Skin of body (tissue), 2 donors: ENCODE results near the gene PHF24. TPM values are rescaled to one million over a fixed set of nuclear protein-coding genes. Genes with fewer than 3 reads are reported as not detected.

Source experiments
- DNase-seq: peaks from one replicate; lab custom pipeline; 2025; lab: John Stamatoyannopoulos, UW
- total RNA-seq: library from RNA; depleted of rRNA; stranded (reverse); fragments of >200 nt; gene quantifications from one replicate; pipeline ENCODE4 v1.2.3, GENCODE V29; 2014

Gene PHF24
- total RNA-seq, 1 donor from 2014 or later, result 0.49 TPM

DNA sequence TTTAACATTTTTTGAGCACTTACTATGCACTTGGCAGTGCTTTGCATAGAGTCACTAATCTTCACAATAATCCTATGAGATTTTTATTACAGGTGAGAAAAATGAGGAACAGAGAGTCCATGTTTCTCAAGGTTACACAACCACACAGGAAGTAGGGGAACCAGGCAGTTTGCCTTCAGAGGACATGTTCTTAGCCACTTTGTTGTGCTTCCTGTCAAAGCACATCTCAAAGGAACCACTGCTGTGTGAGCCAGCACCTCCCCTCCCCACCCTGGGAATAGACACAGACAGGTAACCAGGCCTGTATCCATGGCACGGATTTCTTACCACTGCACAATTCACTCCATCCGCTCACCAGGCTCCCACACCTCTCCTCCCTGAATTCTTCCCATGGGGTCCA lies 25.1 kb downstream of the PHF24 start:
- no peak for DNase-seq

- peak; percentile 18 for DNase-seq
These were observed 26.0 kb downstream of the PHF24 start for GRCh38 chr9:34984049-34984448.

DNA sequence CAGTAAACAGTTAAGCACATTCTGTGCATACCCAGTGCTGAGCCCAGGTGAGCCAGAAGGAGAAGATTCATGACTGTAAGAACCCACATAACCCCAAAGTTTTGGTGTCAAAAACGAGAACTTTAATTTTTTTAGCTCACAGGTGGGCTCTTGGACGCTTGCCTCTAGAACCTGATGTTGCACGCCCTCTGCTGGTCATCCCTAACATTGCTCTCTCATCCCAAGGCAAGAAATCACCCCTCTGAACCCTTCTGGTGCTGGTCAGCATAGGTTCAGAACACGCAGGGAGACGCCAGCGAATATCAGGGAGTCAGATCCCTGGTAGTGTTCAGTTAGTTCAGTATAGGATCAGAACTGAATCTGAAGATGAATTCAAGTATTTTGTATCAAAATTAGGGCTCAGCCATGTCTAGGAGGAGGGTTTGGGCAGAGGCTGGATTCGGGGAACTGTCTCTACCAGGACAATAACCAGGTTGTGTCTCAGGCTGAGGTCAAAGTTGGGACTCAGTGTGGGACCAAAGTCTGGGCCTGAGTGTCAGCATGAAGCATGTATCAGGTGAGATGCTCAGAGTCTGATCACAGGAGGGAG lies 27.3 kb downstream of the PHF24 start:
- DNase-seq, result no peak

- DNase-seq, result no peak
These were observed 28.5 kb downstream of the PHF24 start for GRCh38 chr9:34986540-34987047.

DNA sequence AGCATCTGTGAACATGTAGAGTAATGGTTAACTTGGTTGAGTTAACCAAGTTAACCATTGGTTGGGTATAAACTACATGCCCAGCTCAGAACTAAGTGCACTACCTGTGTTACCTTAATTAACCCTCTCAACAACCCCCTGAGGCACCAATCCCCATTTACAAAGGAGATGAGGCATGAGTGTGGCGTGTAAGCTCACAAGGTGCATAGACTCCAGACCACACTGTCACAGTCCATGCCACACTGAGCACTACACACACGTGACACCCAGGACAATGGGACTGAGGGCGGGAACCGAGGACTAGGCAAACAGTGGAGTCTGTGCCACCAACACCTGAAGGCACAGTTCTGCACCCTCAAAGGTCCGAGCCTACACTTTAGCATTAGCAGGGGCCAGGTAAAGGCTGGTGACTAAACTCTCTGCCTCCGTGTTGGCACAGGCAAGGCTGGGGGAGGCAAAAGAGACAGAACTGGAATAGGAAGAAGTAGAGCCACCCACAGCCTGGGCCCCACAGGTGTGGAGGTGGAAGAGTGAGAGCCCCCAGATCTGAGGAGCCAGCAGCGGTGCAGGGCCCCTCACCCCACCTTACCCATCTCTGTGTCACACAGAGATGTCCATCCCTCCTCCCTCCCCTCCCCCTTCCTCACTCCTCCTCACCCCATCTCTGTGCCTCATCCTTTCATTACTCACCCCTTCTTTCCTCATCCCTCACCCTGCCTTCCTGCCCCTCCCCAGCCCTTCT lies 29.2 kb downstream of the PHF24 start:
- DNase-seq, result no peak

DNA sequence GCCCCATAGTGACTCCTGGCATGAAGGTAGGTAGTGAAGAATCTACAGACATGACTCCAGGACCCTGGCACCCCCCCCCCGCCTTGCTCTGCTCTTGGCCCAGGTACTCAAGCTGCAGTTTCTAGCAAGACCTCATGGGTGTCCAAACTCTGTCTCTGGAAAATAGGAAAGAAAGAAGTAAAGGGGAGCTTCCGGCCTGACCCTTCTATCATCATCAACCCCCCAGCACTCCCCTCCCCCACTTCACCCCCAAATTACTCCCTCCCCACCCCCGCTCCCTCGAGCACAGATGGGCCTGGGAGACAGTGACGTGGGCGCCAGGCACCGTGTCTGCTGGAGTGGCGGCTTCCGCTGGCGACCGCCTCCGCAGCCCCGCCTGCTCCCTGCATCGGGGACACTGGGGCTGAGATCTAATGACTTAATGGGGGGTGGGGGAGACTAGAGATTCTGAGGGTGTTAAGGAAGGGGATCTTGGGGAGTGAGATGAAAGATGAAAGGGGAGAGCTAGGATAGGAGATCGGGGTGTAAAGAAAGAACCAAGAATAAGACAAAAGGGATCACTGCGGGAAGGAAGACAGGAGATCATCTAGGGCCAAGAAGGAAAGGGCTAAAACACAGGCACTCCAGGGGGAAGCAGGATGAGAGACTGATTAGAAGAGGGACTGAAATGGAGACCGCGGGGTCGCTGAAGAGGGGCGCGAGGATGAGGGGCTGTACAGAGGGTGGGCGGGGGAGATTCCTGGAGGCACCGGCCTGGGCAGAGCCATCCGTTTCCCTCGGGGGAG lies 30.3 kb downstream of the PHF24 start:
- DNase-seq, result no peak

DNA sequence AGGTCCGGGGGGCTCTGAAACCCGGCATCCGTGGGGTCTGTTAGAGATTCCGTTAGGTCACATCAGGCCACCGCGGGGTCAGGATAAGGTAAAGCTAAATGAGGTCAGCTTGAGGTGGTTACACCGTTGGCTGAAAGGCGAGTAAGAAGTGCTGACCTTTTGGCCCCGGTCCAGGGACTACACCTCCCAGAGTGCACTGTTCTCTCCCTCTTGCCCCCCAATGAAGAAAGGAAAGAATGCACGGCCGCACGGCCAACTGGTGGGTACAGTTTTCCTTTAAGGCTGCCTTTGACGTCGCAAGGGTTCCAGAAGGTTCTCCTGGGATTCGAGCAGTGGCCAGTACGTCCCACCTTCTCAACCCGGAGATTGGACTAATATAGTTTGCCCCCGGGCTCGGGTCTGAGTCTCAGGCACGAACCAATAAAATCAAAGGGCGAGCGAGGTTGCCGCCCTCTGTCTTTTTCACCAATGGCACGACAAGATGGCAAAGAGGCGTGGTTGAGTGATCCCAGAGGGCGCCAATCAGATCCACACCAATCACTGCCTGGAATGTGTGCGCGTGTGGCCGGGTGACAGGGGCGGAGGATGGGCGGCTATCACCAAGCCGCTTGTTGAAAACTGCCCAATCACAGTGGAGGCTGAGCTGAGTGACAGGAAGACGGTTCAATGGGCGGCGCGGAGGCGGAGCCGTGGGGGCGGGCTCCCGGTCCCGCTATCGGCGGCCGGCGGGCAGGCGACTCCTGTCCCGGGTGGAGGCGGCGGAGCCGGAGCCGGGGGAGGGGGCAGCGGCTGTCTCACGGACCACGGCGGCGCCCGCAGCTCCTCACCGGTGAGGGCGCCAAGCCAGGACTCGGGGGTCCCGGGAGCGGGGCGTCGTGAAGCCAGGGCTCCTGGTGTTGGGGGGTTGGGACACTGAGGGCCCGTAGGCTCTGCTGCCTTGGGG lies 31.2 kb downstream of the PHF24 start, which contains the start of gene DNAJB5:
DNAJB5 (plus strand) TSS at position 743 of the 943 bp plus-strand sequence. CDS start 886 bp downstream, outside the sequence.
- DNase-seq, result peak; percentile 100

DNA sequence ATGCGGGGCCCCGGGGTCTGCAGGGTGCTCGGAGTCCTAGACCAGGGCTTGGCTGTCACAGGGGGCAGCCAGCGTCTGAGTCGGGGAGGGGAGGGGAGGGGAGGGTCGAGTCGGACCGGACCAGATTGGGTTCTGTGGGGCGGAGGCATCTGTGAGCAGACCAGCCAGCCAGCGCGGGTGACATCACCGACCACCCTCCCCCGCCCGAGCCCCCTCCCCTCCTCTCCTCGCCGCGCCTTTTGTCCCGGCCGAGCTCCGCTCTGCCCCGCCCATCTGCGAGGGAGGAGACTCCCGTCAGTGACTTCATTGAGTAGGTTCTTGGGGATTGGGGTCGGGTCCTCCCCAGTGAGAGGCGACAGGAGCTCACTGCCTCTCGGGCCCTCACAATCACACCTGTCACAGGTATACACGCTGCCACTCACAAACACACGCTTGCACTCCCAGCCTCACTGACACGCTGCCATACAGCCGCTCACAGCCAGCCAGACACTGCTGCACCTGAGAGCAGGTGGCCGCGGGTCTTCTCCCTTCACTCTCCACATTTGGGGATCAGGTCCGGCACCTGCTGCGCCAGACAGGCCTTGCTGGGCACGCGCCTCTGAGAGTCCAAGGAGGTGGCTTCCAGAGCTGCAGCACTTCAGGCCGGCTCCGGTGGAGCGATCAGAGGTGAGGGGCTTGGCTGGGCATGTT lies 32.0 kb downstream of the PHF24 start:
- DNase-seq, result peak; percentile 37

DNA sequence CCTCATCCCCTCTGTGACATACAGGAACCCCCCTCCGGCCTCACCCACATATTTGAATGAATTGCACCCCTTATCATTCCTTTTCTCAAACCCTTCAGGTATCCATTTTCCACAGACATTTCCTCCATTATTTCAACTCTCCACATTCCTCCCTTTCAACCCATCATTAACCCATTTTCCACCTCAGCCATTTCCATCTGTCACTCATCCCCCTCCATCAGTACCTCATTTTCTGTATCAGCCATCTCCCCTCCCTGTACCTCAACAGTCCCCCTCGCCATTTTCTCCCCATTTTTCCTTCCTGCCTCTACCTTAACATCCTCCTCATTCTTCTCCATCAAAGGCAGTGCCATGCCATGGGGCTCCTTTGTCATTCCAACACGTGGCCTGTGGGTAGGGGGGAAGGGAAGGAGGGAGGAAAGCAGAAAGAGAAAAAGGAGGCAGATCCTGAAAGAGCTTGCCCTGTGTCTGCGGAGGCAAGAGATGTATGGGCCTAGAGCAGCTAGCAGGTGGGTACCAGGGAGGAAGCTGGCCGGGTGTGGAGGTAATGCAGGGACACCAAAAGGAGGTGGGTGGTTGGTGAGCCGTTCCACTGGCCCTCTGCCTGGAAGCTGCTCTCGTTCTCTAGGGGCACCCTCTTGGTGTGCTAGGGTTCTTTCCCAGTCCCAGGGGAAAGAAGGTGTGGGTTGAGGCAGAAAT lies 33.0 kb downstream of the PHF24 start:
- no peak for DNase-seq

- no peak for DNase-seq
These were observed 33.7 kb downstream of the PHF24 start for GRCh38 chr9:34991607-34992375.

DNA sequence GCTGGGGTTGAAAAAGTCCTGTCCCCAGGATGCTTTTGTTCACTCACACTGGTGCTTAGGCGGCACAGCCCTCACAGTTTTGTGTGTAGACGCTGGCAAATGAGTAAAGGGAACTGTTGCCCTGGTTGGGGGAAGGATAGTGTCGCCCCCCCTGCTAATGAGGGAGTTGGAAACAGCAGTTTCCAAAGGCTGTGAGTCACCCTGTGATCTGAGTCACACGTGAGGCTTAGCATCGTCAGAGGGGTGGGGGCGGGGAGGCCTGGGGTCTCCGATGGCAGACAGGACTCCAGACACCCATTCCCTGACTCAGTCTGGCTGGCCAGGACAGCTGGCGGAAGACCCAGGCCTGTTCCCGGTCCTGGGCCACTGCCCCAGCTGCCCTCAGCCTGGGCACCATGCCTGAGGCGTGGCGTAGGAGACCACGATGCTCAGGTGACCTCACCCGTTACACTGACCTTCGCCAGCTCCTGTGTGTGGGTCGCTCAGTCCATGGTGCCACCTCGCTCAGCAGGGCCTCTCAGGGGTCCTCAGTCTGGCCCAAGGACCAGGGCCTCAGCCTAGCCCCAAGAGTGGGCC lies 34.4 kb downstream of the PHF24 start:
- no peak for DNase-seq

GRCh38 chr9:34993502-34994259 lies 35.6 kb downstream of the PHF24 start:
- DNase-seq, result peak; percentile 57

DNA sequence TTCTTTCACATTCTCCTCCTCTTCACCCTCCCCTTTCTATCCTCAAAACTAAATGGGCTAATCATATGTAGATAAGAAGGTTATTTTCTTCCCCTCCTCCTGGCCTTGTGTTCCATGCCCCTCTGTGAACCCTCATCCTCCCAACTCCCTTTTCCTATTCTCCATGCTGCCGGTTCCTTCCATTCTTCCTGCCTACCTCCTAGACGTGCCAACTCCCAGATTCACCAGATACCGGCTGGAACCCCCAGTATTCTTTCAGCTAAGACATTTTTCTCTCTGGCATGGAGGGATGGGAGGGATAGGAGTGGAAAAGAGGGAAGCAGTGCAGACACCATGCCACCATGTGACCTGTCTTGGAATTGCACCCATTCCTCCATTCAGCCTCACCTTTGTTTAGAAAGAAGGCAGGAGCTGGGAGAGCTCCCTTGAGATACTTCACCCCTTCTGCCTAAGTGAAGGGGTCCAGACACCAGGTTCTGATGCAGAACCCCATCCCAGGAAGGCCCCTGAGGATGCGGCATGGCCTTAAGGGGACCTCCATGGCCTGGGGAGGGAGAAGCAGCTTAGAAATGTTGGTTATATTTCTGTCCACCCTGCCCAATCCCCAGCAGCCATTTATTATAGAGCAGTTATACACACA lies 36.3 kb downstream of the PHF24 start:
- DNase-seq, result no peak

DNA sequence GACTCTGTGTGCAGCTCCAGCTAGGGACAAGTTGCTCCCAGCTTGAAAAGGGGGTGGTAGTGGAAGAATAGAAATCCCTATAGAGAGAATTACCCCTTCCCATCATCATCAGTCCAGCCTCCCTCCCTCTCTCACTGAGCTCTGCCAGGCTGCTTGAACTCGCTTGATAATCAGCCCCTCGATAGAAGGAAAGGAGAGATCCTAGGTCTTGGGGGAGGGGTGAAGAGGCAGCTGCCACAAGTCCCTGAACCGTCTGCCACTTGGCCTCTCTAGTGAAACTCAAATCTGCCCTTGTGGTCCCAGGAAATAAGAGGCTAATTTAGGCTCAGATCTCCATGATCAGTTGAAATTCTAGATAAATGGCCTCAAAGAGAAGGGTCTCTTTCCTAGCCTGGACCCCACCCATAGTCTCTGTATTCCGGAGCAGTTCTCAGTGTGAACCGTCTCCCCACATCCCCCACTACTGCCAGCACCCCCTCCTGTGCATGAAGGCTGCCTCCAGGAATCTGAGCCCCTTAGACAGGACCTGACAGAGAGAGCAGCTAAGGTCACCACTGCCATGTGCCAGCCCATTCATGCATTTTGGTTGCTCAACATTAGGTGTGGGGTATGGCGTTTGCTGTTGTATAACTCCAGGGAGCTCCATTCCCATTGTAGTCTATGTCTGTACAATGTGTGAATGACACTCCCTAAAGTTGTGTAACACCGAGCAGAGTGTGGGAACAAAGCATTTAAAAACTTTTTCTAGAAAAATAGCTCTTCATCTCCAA lies 37.0 kb downstream of the PHF24 start:
- DNase-seq, result no peak

DNA sequence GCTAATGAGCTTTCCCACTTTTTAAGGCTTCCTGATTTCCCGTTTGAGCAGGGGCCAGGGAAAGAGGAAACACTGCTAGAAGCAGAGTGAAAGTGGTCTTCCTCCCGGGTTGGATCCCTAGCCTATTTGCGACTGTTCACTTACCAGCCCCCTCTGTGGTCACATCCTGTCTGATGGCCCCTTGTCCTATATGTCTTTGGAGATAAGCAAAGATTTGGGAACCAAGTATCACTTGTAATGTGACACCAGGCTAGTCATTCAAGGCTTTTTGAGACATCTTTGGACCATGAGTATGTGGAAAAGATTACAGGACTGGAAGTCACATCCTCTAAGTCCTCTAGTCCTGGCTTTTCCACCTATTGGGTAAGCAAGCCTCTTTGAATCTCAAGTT lies 37.6 kb downstream of the PHF24 start:
- DNase-seq, result no peak

- no peak for DNase-seq
These were observed 38.3 kb downstream of the PHF24 start for GRCh38 chr9:34996181-34996904.
